CMK (cell line): ENCODE data around the gene CEBPE.

Experiments
- DNase-seq: peaks from one replicate; pipeline ENCODE4 v3.0.0-alpha.2; 2010; ENCODE audit warnings: low read depth

CEBPE gene

GRCh38 chr14:23143911-23144310, 24.9 kb upstream of the CEBPE start:
- no peak for DNase-seq

- no peak for DNase-seq
Measured at GRCh38 chr14:23142826-23143225, 23.8 kb upstream of the CEBPE start.

GRCh38 chr14:23141706-23142444, 22.8 kb upstream of the CEBPE start:
- no peak for DNase-seq

GRCh38 chr14:23140371-23140770, 21.3 kb upstream of the CEBPE start:
- DNase-seq, result no peak

DNA sequence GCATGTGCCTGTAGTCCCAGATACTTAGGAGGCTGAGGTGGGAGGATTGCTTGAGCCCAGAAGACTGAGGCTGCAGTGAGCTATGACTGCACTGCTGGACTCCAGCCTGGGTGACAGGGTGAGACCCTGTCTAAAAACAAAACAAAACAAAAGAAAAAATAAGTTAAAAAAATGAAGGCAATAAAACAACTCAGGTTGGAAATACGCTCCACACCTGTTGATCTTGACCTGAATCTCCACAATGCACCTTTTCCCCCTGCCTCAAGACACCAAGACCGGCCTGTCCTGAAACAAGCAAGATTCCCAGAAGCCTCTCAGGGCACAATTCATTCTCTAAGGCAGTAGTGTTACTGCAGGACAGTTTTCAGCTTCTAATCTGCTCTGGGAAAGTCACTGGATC, 20.8 kb upstream of the CEBPE start:
- no peak for DNase-seq

GRCh38 chr14:23137813-23138535, 18.9 kb upstream of the CEBPE start:
- DNase-seq, result no peak

DNA sequence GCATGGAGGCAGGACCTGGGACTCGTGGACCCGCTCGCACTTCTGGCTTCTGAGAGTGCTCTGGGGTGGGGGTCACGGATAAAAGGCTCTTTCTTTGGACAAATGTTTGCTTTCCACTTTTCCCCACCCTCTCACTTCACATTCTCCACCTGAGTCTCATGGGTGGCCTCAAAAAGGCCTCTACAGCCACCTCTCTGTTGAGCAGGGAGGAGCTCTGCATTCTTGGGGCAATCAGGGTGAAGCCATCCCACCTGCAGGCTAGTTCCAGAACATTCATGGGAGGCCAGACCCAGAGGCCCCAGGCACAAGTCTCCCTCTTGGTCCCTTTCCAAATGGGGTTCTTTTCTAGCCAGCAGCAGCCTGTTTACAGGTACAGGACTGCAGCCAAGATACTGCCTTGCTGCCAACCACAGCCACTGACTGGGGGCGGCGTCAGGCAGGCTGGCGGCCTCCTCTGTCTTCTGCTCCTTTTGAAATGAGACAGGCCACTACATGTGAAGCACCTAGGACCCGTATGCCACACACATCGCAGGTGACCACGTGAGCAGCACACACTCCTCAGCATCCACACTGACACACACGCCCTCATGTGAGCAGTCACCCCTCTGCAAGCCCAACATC, 18.2 kb upstream of the CEBPE start:
- DNase-seq, result no peak

GRCh38 chr14:23136566-23137133, 17.6 kb upstream of the CEBPE start:
- no peak for DNase-seq

DNA sequence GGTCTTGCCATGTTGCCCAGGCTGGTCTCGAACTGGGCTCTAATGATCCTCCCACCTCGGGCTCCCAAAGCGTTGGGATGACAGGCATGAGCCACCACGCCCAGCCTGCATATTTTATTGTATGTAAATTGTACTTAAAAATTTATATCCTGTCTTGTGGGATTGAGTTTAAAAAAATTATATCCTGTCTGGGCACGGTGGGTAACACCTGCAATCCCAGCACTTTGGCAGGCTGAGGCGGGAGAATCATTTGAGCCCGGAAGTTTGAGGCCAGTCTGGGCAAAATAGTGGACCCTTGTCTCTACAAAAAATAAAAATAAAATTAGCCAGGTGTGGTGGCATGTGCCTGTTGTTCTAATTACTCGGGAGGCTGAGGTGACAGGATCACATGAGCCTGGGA, 13.9 kb upstream of the CEBPE start:
- DNase-seq, result no peak

GRCh38 chr14:23131482-23131881, 12.4 kb upstream of the CEBPE start:
- no peak for DNase-seq

DNA sequence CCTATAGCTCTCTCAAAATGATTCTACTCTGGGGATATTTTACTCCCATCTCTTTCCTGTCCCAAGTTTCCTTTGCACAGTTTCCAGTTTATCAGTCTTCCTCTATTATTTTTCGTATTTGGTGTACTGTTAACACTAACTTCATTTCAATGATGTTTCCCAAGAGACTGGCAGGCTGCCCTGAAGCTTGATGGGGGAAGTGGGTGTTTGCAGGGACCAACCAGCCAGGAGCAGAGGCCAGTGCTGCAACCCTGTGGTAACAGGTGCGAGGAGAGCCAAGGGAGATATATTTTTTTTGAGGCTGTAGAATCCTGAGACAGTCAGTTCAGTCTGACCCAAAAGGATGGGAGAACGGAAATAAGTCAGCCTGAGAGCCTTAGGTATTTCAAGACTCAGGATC, 11.8 kb upstream of the CEBPE start:
- no peak for DNase-seq

DNA sequence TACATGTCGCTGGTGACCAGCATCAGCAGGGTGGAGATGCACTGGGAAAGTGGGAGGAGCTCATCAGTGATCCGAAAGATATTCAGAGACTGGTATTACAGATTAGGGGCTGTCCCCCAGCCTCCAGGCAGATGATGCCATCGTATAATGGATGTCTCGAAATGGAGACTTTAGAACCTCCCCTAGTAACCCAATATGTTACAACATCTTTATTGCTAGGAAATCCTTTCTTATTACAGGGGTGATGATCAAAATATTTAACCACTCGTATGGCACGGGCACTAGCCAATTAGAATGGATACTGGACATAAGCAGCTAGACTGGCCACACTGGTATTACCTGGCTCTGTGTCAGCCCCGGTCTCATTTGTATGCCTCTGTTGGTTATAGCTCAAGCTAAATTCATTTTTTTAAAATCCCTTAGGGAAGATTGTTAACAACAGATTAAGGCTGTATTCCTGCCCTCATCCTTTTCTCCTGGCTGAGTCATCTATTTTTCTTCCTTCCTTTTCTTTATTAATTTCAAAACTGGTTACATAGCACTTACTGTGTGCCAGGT, 10.8 kb upstream of the CEBPE start:
- DNase-seq, result no peak

DNA sequence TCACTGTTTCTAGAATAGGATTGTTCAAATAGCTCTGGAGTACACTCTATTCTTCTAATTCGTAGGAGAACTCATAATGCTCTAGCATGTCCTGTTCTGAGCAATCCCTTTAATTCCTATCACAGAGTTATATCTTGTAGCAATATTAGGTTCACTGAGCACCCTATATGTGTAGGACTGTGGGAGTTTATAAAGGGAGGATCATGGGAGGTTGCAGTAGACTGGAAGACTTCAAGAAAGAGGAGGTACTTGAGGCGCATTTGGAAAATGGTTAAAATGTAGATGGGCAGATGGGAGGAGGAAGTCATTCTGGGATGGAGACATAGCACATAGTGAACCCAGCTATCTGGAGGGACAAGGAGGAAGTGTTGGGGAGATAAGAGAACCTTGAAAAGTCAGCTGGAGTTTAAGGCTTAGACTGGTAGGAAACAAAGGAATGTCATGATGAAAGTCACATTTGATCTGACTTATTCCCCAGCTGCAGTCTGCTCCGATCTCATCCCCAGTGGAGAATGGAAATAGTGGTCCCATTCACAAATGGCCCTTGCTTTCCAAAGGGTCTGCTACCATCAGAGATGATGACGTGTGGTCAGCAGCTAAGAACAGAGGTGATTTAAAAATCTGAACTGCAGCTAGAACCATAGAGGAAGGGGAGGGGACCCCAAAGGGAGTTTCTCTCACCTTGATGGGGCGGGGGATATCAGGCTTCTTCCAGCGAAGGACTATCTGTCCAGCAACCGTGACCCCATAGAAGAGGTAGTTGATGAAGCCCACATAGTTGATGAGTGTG, 10.1 kb upstream of the CEBPE start:
- DNase-seq, result no peak

- DNase-seq, result no peak
Measured at GRCh38 chr14:23127861-23128260, 8.8 kb upstream of the CEBPE start.

GRCh38 chr14:23126548-23127278, 7.7 kb upstream of the CEBPE start:
- DNase-seq, result no peak

GRCh38 chr14:23125933-23126524, 7.0 kb upstream of the CEBPE start:
- no peak for DNase-seq

- no peak for DNase-seq
Measured at GRCh38 chr14:23125011-23125410, 6.0 kb upstream of the CEBPE start.

GRCh38 chr14:23124337-23124954, 5.4 kb upstream of the CEBPE start:
- DNase-seq, result no peak

- DNase-seq, result no peak
Measured at GRCh38 chr14:23123419-23123818, 4.4 kb upstream of the CEBPE start.

GRCh38 chr14:23122086-23122485, 3.0 kb upstream of the CEBPE start:
- DNase-seq, result no peak
